SK-N-SH (cell line): ENCODE data around the gene TMEM187. TPM values are rescaled to one million over a fixed set of nuclear protein-coding genes. Genes with fewer than 3 reads are reported as not detected.

Experiments
- CTCF ChIA-PET: fragments of 300-600, 350-600 bp; formaldehyde crosslinking; extraction: SDS; loops from one replicate; lab custom pipeline; 2021; lab: Yijun Ruan, JAX
- POLR2A ChIA-PET: fragments of 350-600 bp; sonication (Branson Sonifier 250); formaldehyde crosslinking; extraction: SDS; loops from one replicate; lab custom pipeline; 2020; ENCODE audit warnings: antibody characterized with exemption, inconsistent platforms; lab: Yijun Ruan, JAX
- DNase-seq: peaks from one replicate; pipeline ENCODE4 v3.0.0; 2012
- H2AFZ ChIP-seq: fragments of 200-600 bp; sonication (generic); 2 replicates; pipeline ENCODE4 v1.8.1; 2016; ENCODE audit warnings: antibody characterized with exemption, mild to moderate bottlenecking, low read depth
- H3F3A ChIP-seq: fragments of 200-600 bp; sonication (generic); replicated peaks from 2 replicates; pipeline ENCODE3; 2016; ENCODE audit warnings: antibody characterized with exemption, mild to moderate bottlenecking; ENCODE audit not compliant: insufficient read depth
- H3K27ac ChIP-seq, 2 experiments: fragments of 200-500 bp in 1 of 2; fragments of 200-600 bp in 1 of 2; sonication (Bioruptor generic) in 1 of 2; sonication (generic), shearing (Covaris generic) in 1 of 2; 2 replicates each; pipeline versions ENCODE4 v1.5.1 to v1.6.1; 2014 to 2016; ENCODE audit warnings: low read depth in 2 of 2, inconsistent platforms in 1 of 2, low read length in 1 of 2, mild to moderate bottlenecking in 1 of 2, mixed read lengths in 1 of 2
- H3K27me3 ChIP-seq: fragments of 200-600 bp; sonication (generic), shearing (Covaris generic); 2 replicates; pipeline ENCODE4 v1.6.1; 2016; ENCODE audit warnings: mixed run types; ENCODE audit not compliant: insufficient read depth
- H3K36me3 ChIP-seq, 2 experiments: fragments of 200-500 bp in 1 of 2; fragments of 200-600 bp in 1 of 2; sonication (Bioruptor generic) in 1 of 2; sonication (generic) in 1 of 2; replicated peaks in 1 of 2; 2 replicates each; pipeline versions ENCODE3 to v1.5.1; 2014 to 2016; ENCODE audit warnings: low read length in 1 of 2, mild to moderate bottlenecking in 1 of 2; ENCODE audit not compliant: insufficient read depth in 2 of 2, control insufficient read depth in 1 of 2
- H3K4me1 ChIP-seq, 2 experiments: fragments of 200-500 bp in 1 of 2; fragments of 200-600 bp in 1 of 2; sonication (Bioruptor generic) in 1 of 2; sonication (generic), shearing (Covaris generic) in 1 of 2; 2 replicates each; pipeline versions ENCODE4 v1.5.1 to v1.6.1; 2014 to 2016; ENCODE audit warnings: low read depth in 1 of 2, low read length in 1 of 2, mixed run types in 1 of 2; ENCODE audit not compliant: insufficient read depth in 2 of 2, control insufficient read depth in 1 of 2
- H3K4me2 ChIP-seq: fragments of 200-600 bp; sonication (generic), shearing (Covaris generic); 2 replicates; pipeline ENCODE4 v1.6.1; 2017; ENCODE audit warnings: mixed run types
- H3K4me3 ChIP-seq, 2 experiments: fragments of 200-500 bp in 1 of 2; fragments of 200-600 bp in 1 of 2; sonication (Bioruptor generic) in 1 of 2; sonication (generic), shearing (Covaris generic) in 1 of 2; 2 replicates each; pipeline versions ENCODE4 v1.5.1 to v1.8.1; 2014 to 2016; ENCODE audit warnings: low read depth in 2 of 2, inconsistent platforms in 1 of 2, low read length in 1 of 2, mild to moderate bottlenecking in 1 of 2, mixed read lengths in 1 of 2, moderate library complexity in 1 of 2
- H3K79me2 ChIP-seq: fragments of 200-600 bp; sonication (generic); 2 replicates; pipeline ENCODE4 v1.8.1; 2017; ENCODE audit warnings: mild to moderate bottlenecking; ENCODE audit not compliant: insufficient read depth
- H3K9ac ChIP-seq: fragments of 200-600 bp; sonication (generic); 2 replicates; pipeline ENCODE4 v1.6.1; 2017; ENCODE audit warnings: mixed run types
- H3K9me2 ChIP-seq: fragments of 200-600 bp; sonication (generic); 2 replicates; pipeline ENCODE4 v1.6.1; 2017; ENCODE audit warnings: mixed run types
- H3K9me3 ChIP-seq: fragments of 200-600 bp; sonication (generic); 2 replicates; pipeline ENCODE4 v1.6.1; 2017; ENCODE audit warnings: mixed run types, mild to moderate bottlenecking, moderate library complexity
- H4K20me1 ChIP-seq: fragments of 200-600 bp; sonication (generic); 2 replicates; pipeline ENCODE4 v1.6.1; 2017; ENCODE audit warnings: mild to moderate bottlenecking, mixed run types; ENCODE audit not compliant: insufficient read depth
- JUND ChIP-seq: IDR thresholded peaks from 2 replicates; pipeline ENCODE4 v1.4.0; 2012
- MEF2A ChIP-seq: IDR thresholded peaks from 2 replicates; pipeline ENCODE4 v1.4.0; 2012; ENCODE audit warnings: low read depth, borderline replicate concordance
- NRF1 ChIP-seq: IDR thresholded peaks from 2 replicates; pipeline ENCODE4 v1.6.1; 2012; ENCODE audit warnings: low read depth, mild to moderate bottlenecking, low read length
- SIN3A ChIP-seq: IDR thresholded peaks from 2 replicates; pipeline ENCODE4 v1.6.1; 2012; ENCODE audit warnings: low read depth, mild to moderate bottlenecking, low read length, moderate library complexity, borderline replicate concordance
- YY1 ChIP-seq: IDR thresholded peaks from 2 replicates; pipeline ENCODE4 v1.4.0; 2012; ENCODE audit warnings: low read depth, mild to moderate bottlenecking
- WGBS: methylation state at CpG from one replicate; pipeline ENCODE4 v1.1.6; 2017; ENCODE audit warnings: low lambda C conversion rate; 5-methylcytosine and 5-hydroxymethylcytosine counted together
- polyA plus RNA-seq, 3 experiments: library from polyadenylated mRNA; depleted of rRNA; stranded (reverse); fragments of >200 nt; gene quantifications; 2 replicates each; pipeline ENCODE4 v1.2.3, GENCODE V29; 2012
- TF ChIP-seq, protein P1 (sequence below): IDR thresholded peaks from 2 replicates; pipeline ENCODE4 v1.4.0; 2012; ENCODE audit warnings: low read depth
- TF ChIP-seq, protein P2 (sequence below): fragments of 150-350 bp; IDR thresholded peaks from 2 replicates; pipeline ENCODE4 v1.6.1; 2016; ENCODE audit warnings: mild to moderate bottlenecking, low read depth, low read length

The TMEM187 gene
- polyA plus RNA-seq, 1 of the 3 experiments (the other 2 are of a cell fraction) = 10.9 TPM

DNA sequence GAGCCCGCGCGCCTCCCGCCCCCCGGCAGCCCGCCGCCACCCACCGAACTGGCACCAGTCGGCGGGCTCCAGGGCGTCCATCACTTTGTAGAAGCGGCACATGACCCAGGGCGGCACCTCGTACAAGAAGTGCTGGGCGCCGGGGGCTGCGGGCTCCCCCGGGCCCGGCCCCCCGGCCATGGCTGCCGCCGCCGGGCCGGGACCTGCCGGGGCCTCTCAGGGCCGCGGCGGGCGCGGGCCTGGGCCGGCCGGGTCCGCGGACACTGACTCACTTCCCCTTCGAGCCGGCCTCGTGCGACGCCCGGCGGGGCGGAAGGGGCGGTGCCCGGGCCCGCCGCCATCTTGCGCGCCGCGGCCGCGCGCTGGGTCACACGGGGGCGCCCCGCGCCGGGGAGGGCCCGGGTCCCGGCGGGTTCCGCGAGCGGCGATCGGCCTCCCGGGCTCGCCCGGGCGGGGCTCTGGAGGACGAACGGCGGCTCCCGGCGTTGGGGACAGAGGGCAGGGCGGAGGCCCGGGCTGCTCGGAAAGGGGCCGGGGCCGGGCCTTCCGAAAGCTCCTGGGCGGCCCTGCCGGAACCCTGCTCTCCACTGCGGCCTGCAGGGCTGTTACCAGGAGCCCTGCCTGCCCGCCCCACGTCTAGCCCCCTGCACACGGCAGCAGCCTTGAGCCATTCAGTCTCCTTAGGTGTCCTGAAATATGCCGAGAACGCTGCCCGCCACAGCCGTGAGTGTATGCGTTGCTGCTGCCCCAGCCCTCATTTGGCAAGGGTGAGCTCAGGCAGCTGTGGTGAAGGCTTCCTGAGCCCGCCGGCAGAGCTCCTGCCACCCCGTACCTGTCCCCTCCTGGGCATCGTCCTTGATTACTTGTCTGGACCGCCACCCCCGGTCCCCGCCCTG lies 47.3 kb downstream of the TMEM187 start, which contains the start of gene IRAK1:
TSS of gene IRAK1 (minus strand) at position 270 of the 896 bp plus-strand sequence. CDS start at position 180, 90 bp downstream.
- TF ChIP-seq YY1 (0 out of 2 replicates have a peak, but pooled peaks have one; percentile 52), MEF2A (no peak), NRF1 (no peak)
- TF ChIP-seq, protein P1, sequence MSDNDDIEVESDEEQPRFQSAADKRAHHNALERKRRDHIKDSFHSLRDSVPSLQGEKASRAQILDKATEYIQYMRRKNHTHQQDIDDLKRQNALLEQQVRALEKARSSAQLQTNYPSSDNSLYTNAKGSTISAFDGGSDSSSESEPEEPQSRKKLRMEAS = peak; percentile 63
- TF ChIP-seq, protein P2, sequence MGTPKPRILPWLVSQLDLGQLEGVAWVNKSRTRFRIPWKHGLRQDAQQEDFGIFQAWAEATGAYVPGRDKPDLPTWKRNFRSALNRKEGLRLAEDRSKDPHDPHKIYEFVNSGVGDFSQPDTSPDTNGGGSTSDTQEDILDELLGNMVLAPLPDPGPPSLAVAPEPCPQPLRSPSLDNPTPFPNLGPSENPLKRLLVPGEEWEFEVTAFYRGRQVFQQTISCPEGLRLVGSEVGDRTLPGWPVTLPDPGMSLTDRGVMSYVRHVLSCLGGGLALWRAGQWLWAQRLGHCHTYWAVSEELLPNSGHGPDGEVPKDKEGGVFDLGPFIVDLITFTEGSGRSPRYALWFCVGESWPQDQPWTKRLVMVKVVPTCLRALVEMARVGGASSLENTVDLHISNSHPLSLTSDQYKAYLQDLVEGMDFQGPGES = no peak
- Histone ChIP-seq H3F3A (peaks cover 7% of the 10 kb centered on the region), H2AFZ (no peak within 1 kb of the TSS), H3K9ac (peak within 1 kb of the TSS; percentile 74), H3K4me1 (peaks cover 0 to 23% of the 10 kb centered on the region in 2 experiments; a peak in 1 of 4 replicates), H3K4me2 (peak within 1 kb of the TSS; percentile 84), H3K27me3 (peaks cover 20% of the 10 kb centered on the region; the same call in 1 of the 2 replicates), H3K27ac (peak within 1 kb of the TSS; percentile 75 to 81), H3K79me2 (peaks cover 26% of the 10 kb centered on the region), H3K4me3 (peak within 1 kb of the TSS; percentile 52 to 57), H3K9me2 (no peaks in the 10 kb centered on the region), H3K9me3 (no peaks in the 10 kb centered on the region), H3K36me3 (peaks cover 0 to 19% of the 10 kb centered on the region in 2 experiments), H4K20me1 (no peaks in the 10 kb centered on the region)
- peak; percentile 89 for DNase-seq
- POLR2A ChIA-PET = interaction anchor here (1.3 to 1.5 kb wide), 2 partner anchors 47 to 49 kb away, joined by 3 to 4 read pairs; partner anchors contain the start of genes HCFC1 and TMEM187
- CTCF ChIA-PET = interaction anchor here (1.1 to 1.3 kb wide), 3 partner anchors 20 to 32 kb away, joined by 3 to 4 read pairs (median 3); no protein-coding TSS in a partner anchor
- 43% methylated on average over 11 of the region's 99 CpGs for WGBS

- peaks cover 23% of the 10 kb centered on the region; the same call in 1 of the 2 replicates for H3K27me3 ChIP-seq
- peak overlapping the region; percentile 52 to 54 for H3K4me3 ChIP-seq
- peaks cover 0 to 17% of the 10 kb centered on the region in 2 experiments for H3K36me3 ChIP-seq
- H3F3A ChIP-seq = peaks cover 7% of the 10 kb centered on the region
- ChIA-PET POLR2A (interaction anchor here (1.5 kb wide), 1 partner anchor 48 kb away, joined by 4 read pairs; the partner anchor contains the start of gene TMEM187), CTCF (interaction anchor here (1.1 to 1.3 kb wide), 3 partner anchors 8 to 31 kb away, joined by 3 to 4 read pairs (median 3); no protein-coding TSS in a partner anchor)
- no peak for DNase-seq
- no peaks in the 10 kb centered on the region for H4K20me1 ChIP-seq
- H2AFZ ChIP-seq = no peak overlapping the region
- WGBS = 46% methylated on average over 8 of the region's 9 CpGs
- peaks cover 0 to 23% of the 10 kb centered on the region in 2 experiments; a peak in 1 of 4 replicates for H3K4me1 ChIP-seq
- H3K9me2 ChIP-seq = no peaks in the 10 kb centered on the region
- TF ChIP-seq NRF1 (no peak), JUND (no peak), MEF2A (no peak), SIN3A (peak; percentile 8; the same call in 1 of the 2 replicates)
- peak overlapping the region; percentile 75 to 79 for H3K27ac ChIP-seq
- H3K4me2 ChIP-seq = peak overlapping the region; percentile 75
- peaks cover 26% of the 10 kb centered on the region for H3K79me2 ChIP-seq
- peak overlapping the region; percentile 66; the same call in 1 of the 2 replicates for H3K9ac ChIP-seq
- no peaks in the 10 kb centered on the region for H3K9me3 ChIP-seq
Observed at GRCh38 chrX:154020536-154021115, 48.1 kb downstream of the TMEM187 start.
